ENCODE results near the gene RAB11FIP5. TPM values are rescaled to one million over a fixed set of nuclear protein-coding genes. Genes with fewer than 3 reads are reported as not detected.
"Not testable (repeated sequence)": the region's sequence is repeated elsewhere in the genome, so short reads cannot be mapped to it uniquely, and the experiment has no call there.

The RAB11FIP5 gene
- total RNA-seq, 1 donor from 2014 or later = 25.4 TPM

DNA sequence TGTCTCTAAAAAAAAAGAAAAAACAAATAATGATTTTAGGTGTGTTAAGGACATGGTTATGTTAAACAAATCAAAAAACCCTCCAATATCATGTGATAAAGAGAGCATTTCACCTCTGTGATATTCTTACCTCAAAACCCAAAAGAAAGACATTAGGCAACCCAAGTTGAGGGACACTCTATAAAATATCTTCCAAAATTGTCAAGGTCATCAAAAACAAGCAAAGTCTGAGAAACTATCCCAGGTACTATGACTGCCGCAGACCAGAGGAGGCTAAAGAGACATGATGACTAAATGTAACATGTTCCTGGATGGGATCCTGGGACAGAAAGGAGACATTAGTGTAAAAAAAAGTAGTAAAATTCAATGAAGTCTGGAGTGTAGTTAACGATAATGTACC, 45.7 kb downstream of the RAB11FIP5 start:
- Mint-ChIP-seq H3K27me3 (ENCODE audit: low read depth) (no peaks in the 10 kb centered on the region), H3K4me1 (peaks cover 31% of the 10 kb centered on the region), H3K36me3 (no peaks in the 10 kb centered on the region), H3K27ac (no peak overlapping the region), H3K4me3 (no peak overlapping the region), H3K9me3 (no peaks in the 10 kb centered on the region)
- TF ChIP-seq, protein P1, sequence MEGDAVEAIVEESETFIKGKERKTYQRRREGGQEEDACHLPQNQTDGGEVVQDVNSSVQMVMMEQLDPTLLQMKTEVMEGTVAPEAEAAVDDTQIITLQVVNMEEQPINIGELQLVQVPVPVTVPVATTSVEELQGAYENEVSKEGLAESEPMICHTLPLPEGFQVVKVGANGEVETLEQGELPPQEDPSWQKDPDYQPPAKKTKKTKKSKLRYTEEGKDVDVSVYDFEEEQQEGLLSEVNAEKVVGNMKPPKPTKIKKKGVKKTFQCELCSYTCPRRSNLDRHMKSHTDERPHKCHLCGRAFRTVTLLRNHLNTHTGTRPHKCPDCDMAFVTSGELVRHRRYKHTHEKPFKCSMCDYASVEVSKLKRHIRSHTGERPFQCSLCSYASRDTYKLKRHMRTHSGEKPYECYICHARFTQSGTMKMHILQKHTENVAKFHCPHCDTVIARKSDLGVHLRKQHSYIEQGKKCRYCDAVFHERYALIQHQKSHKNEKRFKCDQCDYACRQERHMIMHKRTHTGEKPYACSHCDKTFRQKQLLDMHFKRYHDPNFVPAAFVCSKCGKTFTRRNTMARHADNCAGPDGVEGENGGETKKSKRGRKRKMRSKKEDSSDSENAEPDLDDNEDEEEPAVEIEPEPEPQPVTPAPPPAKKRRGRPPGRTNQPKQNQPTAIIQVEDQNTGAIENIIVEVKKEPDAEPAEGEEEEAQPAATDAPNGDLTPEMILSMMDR (IDR thresholded peaks at IDR 0.05; ENCODE audit: unreplicated experiment) = no peak
- no peak for DNase-seq (ENCODE audit: low spot score in 2 of 2, unreplicated experiment in 2 of 2)

DNA sequence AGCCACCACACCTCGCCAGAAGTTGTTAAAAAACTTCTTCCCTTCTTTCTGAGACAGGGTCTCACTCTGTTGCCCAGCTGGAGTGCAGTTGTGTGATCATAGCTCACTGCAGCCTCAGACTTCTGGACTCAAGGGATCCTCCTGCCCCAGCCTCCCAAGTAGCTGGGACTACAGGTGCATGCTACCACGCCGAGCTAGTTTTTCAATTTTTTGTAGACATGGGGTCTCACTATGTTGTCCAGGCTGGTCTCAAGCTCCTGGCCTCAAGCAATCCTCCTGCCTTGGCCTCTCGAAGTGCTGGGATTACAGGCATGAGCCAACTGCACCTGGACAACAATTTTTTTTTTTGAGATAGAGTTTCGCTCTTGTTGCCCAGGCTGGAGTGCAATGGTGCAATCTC, 47.7 kb downstream of the RAB11FIP5 start:
- H3K36me3 Mint-ChIP-seq; H3K9me3 Mint-ChIP-seq; DNase-seq (ENCODE audit: low spot score in 2 of 2, unreplicated experiment in 2 of 2); H3K27me3 Mint-ChIP-seq (ENCODE audit: low read depth); H3K4me3 Mint-ChIP-seq; H3K27ac Mint-ChIP-seq: not testable (repeated sequence)
- peaks cover 25% of the 10 kb centered on the region for H3K4me1 Mint-ChIP-seq

DNA sequence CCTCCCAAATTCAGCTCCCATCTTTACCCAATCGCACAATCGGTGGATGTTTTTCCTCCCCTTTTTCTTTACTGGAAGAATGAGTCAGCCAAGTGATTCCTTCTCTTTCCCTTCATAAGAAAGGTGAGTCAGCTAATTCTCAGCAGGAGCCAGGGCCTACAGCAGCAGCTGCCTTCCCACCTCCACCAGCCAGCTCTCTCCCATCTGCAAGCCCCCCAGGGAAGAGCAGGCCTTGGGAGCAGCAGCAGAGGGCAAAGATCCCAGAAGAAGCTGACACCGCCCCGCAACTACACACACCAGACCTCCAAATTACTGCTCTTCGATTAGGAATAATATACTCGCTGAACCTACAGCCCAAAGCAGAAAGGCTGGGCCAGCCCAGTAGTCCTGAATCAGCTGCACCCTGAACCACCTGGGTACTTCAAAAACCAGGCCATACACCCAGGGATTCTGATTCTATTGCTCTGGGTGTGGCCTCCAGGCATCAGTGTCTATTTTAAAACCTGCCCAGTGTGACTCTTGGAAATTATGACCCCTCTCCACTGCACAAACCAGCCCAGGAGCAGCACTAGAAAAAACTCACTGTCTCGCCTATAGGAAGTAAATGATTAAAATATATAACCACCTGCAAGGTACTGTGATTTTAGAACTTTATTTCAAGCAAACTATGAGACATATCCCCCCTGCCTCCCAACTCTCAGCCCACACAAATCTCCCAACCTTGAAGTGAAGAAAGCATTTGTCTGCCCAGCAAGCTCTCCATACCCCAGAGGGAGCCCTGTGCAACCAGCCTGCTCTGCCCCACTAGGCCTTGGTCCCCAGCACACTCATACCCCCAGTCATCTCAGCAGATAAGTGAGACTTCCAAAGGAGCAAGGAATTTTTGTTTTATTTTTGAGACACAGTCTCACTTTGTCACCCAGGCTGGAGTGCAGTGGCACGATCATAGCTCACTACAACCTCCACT, 48.6 kb downstream of the RAB11FIP5 start:
- peaks cover 17% of the 10 kb centered on the region for H3K4me1 Mint-ChIP-seq
- no peaks in the 10 kb centered on the region for H3K9me3 Mint-ChIP-seq
- no peak overlapping the region for H3K4me3 Mint-ChIP-seq
- peak overlapping the region; percentile 23 for H3K27ac Mint-ChIP-seq
- H3K27me3 Mint-ChIP-seq (ENCODE audit: low read depth) = no peaks in the 10 kb centered on the region
- TF ChIP-seq, protein P1 (IDR thresholded peaks at IDR 0.05; ENCODE audit: unreplicated experiment) = no peak
- DNase-seq (ENCODE audit: low spot score in 2 of 2, unreplicated experiment in 2 of 2) = no peak
- no peaks in the 10 kb centered on the region for H3K36me3 Mint-ChIP-seq

DNA sequence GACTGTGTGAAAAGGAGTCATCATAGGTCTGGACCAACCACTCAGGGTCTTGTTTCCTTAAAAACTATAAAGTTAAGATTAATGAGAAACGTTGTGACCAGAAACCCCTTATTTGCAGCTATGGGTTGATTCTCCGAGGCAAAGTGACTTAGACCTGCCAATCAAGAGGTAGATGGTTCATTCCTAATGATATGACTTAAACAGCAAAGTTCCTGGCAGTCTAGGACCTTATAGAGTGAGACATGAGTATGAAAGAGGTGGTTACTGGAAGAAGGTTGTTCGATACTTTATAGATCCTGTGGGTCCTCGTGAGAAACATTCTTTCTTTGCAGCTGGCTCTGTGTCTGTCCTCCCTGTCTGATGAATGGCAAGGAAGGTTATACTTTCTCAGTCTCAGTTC, 49.3 kb downstream of the RAB11FIP5 start:
- H3K36me3 Mint-ChIP-seq = no peaks in the 10 kb centered on the region
- peaks cover 11% of the 10 kb centered on the region for H3K4me1 Mint-ChIP-seq
- peak overlapping the region; percentile 23 for H3K27ac Mint-ChIP-seq
- H3K4me3 Mint-ChIP-seq = no peak overlapping the region
- no peaks in the 10 kb centered on the region for H3K27me3 Mint-ChIP-seq (ENCODE audit: low read depth)
- DNase-seq (ENCODE audit: low spot score in 2 of 2, unreplicated experiment in 2 of 2) = no peak
- TF ChIP-seq, protein P1 (IDR thresholded peaks at IDR 0.05; ENCODE audit: unreplicated experiment) = no peak
- H3K9me3 Mint-ChIP-seq = no peaks in the 10 kb centered on the region

DNA sequence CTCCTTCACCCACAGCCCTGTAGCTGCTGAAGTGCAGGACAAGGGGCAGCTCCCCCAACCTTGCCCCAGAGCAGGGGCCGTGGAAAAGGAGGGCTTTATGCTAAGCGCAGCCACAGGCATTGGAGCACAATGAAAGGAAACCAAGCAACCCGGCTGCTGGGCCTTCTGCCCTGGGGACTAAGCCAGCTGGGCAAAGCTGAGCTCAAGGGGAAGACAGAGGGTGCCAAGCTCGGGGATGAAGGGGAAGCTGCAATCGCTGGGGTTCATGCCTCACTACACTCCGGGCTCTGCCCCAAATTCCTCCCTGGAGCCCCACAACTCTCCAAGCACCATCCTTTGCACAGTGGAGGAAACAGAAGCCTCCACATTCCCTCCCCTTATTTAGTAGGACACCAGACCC, 53.6 kb downstream of the RAB11FIP5 start:
- no peak overlapping the region for H3K4me3 Mint-ChIP-seq
- H3K36me3 Mint-ChIP-seq = peaks cover 22% of the 10 kb centered on the region
- DNase-seq (ENCODE audit: low spot score in 2 of 2, unreplicated experiment in 2 of 2) = no peak
- no peaks in the 10 kb centered on the region for H3K27me3 Mint-ChIP-seq (ENCODE audit: low read depth)
- peaks cover 5% of the 10 kb centered on the region for H3K4me1 Mint-ChIP-seq
- TF ChIP-seq, protein P1 (IDR thresholded peaks at IDR 0.05; ENCODE audit: unreplicated experiment) = no peak
- H3K9me3 Mint-ChIP-seq = peaks cover 9% of the 10 kb centered on the region
- H3K27ac Mint-ChIP-seq = no peak overlapping the region

DNA sequence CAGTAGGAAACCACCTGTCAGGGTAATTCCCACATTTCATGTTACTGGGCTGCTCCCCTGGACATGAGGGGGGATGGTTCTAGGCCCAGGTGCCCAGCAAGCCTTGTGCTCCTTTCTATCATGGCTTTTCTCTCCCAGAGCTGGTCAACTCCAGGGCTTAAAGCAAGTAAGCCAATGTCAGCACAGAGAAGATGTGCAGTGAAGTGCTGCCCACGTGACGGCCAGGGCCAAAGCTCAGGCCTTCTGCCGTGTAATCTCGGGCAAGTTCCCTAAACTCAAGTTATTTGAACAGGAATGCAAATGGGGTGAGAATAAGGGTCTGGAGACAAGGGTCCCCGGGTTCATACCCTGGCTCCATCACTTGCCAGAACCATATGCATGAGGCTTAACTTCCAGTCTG, 57.8 kb downstream of the RAB11FIP5 start:
- Mint-ChIP-seq H3K4me1 (peaks cover 10% of the 10 kb centered on the region), H3K27me3 (ENCODE audit: low read depth) (no peaks in the 10 kb centered on the region), H3K27ac (no peak overlapping the region), H3K4me3 (no peak overlapping the region), H3K9me3 (peaks cover 9% of the 10 kb centered on the region), H3K36me3 (peaks cover 22% of the 10 kb centered on the region)
- DNase-seq (ENCODE audit: low spot score in 2 of 2, unreplicated experiment in 2 of 2) = no peak
- TF ChIP-seq, protein P1 (IDR thresholded peaks at IDR 0.05; ENCODE audit: unreplicated experiment) = no peak

Data from mesothelial cell of epicardium (in vitro differentiated cells).